Activated CD4-positive, alpha-beta T cell treated with anti-CD3 and anti-CD28 coated beads for 24 hours (primary cell): ENCODE results near the gene CUL4A.
"Not testable (repeated sequence)": the region's sequence is repeated elsewhere in the genome, so short reads cannot be mapped to it uniquely, and the experiment has no call there.

Experiments used
- DNase-seq, 2 donors: peaks; one replicate each; pipeline ENCODE4 v3.0.0-alpha.2; 2020; ENCODE audit warnings: low read depth in 2 of 2

CUL4A gene

DNA sequence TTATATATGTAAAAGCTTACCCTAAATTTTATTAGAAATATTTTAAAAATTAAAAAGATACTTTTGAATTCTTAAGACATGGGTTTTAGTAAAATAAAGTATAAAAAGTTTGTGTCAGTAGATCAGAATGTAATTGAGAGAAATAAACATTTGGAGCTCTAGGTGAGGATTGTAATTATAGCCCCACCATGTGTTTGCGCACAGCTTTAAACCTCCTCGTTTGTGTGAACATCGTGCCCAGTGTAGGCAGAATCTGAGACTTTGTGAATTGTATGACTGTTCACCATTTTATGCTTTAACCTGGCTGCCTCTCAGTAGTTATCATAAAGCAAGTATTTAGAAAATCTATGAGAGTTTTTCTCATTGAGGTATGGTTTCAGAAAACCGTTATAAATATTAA, 29.1 kb downstream of the CUL4A start:
- DNase-seq = no peak

- no peak for DNase-seq
These were observed 29.9 kb downstream of the CUL4A start for GRCh38 chr13:113239357-113239756.

GRCh38 chr13:113239986-113240385, 30.6 kb downstream of the CUL4A start:
- DNase-seq = no peak

DNA sequence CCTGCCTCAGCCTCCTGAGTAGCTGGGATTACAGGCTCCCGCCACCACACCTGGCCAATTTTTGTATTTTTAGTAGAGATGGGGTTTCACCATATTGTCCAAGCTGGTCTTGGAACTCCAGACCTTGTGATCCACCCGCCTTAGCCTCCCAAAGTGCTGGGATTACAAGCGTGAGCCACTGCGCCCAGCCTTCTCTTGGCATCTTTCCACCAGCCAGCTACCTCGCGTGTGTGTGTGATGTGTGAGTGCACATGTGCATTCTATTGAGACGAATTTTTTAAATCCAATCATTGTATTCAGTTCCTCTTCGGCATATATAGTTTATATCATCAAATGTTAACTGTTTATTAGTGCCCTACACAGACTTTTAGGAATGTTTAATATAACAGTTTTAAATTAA, 32.2 kb downstream of the CUL4A start:
- DNase-seq = not testable (repeated sequence)

GRCh38 chr13:113243847-113244246, 34.4 kb downstream of the CUL4A start:
- DNase-seq = no peak

DNA sequence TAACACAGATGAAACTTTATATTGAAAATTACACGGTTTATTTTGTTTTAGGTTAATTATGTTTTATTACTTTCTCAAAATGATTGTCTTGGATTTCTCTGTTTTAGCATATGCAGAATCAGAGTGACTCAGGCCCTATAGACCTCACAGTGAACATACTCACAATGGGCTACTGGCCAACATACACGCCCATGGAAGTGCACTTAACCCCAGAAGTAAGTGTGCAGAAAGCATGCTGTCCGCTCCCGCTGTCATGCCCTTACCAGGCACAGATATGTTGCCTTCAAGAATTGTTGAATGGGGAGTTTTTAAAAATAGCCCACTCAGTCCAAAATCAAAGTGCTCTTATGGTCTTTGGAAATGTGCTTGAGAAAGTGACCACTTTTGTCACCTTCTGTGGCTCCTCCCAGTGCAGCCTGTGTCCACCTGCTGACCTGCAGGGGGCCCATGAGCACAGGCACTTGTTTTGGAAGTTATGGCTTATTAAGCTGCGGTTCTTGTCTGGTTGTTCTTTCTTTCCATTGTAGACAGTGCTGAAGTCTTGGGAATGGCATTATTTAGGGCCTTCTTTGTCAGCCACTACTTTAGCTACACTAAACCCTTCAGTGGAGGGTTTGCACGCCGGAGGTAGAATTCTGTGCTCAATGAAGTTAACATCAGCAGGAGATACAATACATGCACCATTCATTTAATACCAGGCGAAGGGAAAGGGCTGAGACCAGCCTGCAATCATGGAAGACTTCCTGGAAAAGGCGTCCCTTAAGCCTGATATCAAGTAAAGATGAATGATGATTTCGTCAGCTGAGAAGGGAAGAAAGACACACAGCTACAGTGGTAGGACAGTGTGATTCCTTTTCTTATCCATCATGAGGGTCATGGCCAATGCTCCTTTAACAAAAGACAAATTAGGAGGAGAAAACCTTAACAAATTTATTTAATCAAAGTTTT, 36.7 kb downstream of the CUL4A start:
- DNase-seq = no peak

GRCh38 chr13:113252516-113253095, 43.2 kb downstream of the CUL4A start:
- DNase-seq = no peak

DNA sequence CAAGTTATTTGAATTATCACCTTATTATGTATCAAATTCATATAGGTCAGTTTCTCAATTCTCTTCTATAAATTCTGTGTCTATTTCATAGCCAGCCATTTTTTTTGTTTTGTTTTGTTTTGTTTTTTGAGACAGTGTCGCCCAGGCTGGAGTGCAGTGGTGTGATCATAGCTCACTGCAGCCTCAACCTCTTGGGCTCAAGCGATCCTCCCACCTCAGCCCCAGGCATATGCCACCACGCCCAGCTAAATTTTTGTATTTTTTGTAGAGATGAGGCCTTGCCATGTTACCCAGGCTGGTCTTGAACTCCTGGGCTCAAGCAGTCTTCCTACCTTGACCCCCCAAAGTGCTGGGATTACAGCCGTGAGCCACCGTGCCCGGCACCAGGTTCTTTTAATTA, 48.5 kb downstream of the CUL4A start:
- not testable (repeated sequence) for DNase-seq

DNA sequence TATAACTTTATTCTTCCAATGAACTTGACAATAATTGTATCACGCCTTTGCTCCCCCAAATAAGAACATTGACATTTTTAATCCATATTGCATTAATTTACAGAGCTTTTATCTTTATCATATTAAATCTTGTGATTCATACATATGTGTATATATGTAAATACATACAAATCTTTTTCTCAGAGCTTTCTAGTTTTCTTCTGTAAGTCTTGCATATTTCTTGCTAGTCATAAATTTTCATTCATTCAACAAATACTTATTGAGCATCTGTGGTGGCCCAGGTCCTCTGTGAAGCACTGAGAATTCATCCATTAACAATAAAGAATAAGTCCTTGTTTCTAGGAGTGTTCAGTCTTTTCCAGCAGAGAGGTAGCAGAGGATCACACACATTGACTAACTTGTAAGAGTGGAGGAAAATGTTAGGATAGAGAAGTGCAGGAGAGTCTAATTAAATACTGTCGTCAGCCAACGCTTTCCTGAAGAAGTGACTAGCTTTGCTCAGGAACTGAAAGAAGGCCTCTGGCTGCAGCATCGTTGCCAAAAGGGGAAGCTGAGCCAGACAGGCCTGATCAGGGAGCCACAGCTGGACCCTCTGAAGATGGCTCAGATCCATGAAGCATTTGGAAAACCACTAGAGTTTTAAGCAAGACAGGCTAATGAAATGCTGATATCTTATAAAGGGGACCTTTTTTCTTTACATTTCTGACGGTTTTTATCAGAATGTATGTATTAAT, 49.1 kb downstream of the CUL4A start:
- DNase-seq = no peak

GRCh38 chr13:113260996-113261395, 51.6 kb downstream of the CUL4A start:
- no peak for DNase-seq

- DNase-seq = not testable (repeated sequence)
These were observed 53.6 kb downstream of the CUL4A start for GRCh38 chr13:113263016-113263415.

DNA sequence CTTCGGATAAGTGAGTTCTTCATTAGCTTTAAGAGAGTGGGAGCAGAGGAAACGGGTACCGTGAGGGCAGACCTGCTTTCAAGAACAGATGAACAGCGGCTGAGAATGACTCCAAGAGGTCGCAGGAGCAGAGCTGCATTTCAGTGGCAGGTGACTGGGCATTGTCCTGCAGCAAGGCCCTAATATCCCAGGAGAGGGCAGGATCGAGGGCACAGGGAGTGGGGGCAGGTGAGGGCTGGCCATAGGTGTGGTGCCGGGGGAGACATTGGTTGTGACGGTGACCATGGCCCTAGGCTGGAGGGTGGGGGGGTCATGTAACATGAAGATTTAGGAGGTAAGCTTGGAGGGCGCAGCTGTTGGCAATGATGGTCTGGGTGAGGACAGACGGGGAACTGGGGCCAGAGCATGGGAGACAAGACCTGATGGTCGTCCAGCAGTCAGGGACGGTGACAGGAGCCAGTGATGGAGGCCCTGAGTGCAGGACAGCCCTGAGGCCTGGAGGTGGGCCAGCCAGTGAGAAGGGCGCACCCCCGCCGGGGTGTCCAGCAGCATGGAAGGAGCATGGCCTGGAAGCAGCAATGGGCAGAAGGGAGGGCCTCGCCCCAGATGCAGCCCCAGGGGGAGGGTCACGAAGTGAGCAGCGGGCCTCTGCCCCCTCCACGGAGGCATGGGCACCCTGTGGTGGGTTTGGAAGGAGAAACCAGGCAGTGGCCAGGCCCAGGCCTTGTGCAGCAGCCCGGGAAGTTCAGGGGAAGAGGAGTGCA, 58.4 kb downstream of the CUL4A start:
- DNase-seq = no peak

- DNase-seq = no peak
These were observed 62.6 kb downstream of the CUL4A start for GRCh38 chr13:113272031-113272430.

GRCh38 chr13:113272701-113273181, 63.3 kb downstream of the CUL4A start:
- DNase-seq = no peak

- no peak for DNase-seq
These were observed 63.9 kb downstream of the CUL4A start for GRCh38 chr13:113273321-113273720.

DNA sequence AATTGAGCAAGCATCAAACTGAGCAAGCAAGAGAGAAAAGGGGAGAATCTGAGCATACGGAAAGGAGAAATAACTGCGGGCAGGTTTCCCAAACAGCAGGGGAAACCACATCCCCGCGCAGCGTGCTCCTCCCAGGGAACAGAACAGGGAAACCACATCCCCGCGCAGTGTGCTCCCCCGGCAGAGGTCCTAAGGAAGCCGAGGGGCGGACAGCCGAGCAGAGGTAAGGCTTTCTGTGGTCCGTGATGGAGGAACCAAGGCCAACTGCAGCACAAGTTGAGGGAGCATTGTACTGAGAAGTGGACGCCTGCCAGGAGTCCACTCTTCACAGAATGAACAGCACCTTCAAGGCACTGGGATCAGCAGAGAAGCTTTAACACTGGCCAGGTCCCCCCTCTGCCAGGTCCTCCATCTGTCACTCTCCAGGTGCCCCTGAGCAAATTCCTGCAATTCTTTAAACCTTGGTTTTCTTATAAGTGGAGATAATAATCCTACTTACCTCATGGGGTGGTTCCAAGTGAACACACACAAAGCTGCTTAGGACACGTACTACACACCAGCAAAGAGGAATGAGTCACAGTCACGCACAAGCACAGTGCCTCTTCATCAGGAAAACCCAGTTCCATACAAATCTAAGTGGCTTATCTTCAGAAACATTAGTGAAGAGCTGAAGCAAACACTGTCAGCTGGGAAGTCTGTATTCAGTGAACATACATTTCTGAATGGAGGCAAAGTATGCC, 64.6 kb downstream of the CUL4A start:
- no peak for DNase-seq

DNA sequence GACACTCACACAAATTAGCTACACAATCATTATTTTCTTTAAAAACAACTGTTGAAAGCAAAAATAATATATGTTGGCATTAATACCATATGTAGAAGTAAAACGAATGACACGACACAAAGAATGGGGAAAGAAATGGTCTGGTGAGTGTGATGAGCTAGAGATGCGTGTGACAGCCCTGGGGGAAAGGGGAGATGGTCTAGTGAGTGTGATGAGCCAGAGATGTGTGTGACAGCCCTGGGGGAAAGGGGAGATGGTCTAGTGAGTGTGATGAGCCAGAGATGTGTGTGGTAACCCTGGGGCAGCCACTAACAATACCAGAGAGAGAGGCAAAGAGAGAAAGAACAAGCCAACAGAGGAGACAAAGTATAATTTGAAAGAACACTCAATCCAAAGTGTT, 65.3 kb downstream of the CUL4A start:
- DNase-seq = no peak

DNA sequence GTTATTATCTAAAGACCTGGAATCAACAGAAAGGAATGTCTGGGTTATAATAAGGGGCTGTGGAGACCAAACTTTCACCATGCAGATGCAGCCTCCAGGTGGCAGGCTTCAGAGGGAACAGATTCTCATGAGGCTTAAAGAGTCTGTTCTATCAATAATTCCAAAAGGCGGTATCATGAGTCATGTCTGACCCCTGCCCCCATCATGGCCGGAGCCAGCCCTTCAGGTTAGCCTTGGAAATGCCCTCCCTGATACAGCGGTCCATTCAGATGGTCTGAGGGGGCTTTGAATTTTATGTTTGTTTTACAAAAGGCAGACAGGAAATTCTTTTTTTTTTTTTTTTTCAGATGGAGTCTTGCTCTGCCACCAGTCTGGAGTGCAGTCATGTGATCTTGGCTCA, 66.0 kb downstream of the CUL4A start:
- DNase-seq = no peak

GRCh38 chr13:113280126-113280525, 70.7 kb downstream of the CUL4A start:
- DNase-seq = no peak

DNA sequence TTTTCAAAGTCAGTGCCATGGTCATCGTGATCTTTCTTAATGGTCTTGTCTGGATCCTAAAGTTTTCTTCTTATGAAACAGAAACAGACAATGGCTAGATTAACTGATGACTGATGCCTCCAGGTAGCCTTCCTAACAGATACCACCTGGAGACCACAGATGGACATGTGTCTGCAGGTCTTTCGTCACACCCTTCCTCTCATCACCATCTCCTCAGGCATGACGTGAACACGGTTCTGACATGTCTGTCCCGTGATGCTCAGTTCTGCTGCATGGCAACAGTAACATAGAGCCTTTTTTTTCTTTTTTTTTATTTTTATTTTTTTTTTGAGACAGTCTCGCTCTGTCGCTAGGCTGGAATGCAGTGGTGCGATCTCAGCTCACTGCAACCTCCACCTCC, 74.5 kb downstream of the CUL4A start:
- no peak for DNase-seq

GRCh38 chr13:113288880-113289279, 79.5 kb downstream of the CUL4A start:
- no peak for DNase-seq
